Thyroid gland (tissue), 4 donors: ENCODE data around the gene LMNTD2. TPM values are rescaled to one million over a fixed set of nuclear protein-coding genes. Genes with fewer than 3 reads are reported as not detected.

Experiments used
- DNase-seq, 2 donors: peaks; one replicate each; pipeline ENCODE4 v3.0.0-alpha.2; 2019
- H3K27ac ChIP-seq, 3 donors: fragments of 200-600 bp; sonication (generic); 1 replicate in 2 of 3; 2 replicates in 1 of 3; pipeline ENCODE4 v1.5.1; 2016 to 2019; ENCODE audit warnings: mild to moderate bottlenecking in 1 of 3, moderate library complexity in 1 of 3
- H3K27me3 ChIP-seq: fragments of 200-600 bp; sonication (generic); one replicate; pipeline ENCODE4 v1.5.1; 2019
- H3K36me3 ChIP-seq, 2 donors: fragments of 200-600 bp; sonication (generic); one replicate each; pipeline ENCODE4 v1.5.1; 2016 to 2019
- H3K4me1 ChIP-seq, 2 donors: fragments of 200-600 bp; sonication (generic); one replicate each; pipeline ENCODE4 v1.5.1; 2017 to 2019
- H3K4me3 ChIP-seq, 3 donors: fragments of 200-600 bp; sonication (generic); replicated peaks in 1 of 3; 1 replicate in 2 of 3; 2 replicates in 1 of 3; pipeline ENCODE4 v1.5.1; 2016; ENCODE audit warnings: mild to moderate bottlenecking in 1 of 3
- H3K9me3 ChIP-seq: fragments of 200-600 bp; sonication (generic); one replicate; pipeline ENCODE4 v1.5.1; 2017
- POLR2A ChIP-seq, 2 donors: fragments of 450-650 bp; IDR thresholded peaks; one replicate each; pipeline ENCODE4 v1.6.1; 2017; ENCODE audit warnings: antibody characterized with exemption in 2 of 2, mild to moderate bottlenecking in 2 of 2, moderate library complexity in 1 of 2
- WGBS, 2 donors: methylation state at CpG; one replicate each; pipeline ENCODE4 v1.1.5; 2017; 5-methylcytosine and 5-hydroxymethylcytosine counted together
- intact Hi-C: fragments of 100-400 bp; cut with DNase I; formaldehyde crosslinking; loops from one replicate; pipeline ENCODE4 v1.15.1; 2023
- total RNA-seq, 4 donors: library from RNA; depleted of rRNA; stranded (reverse); fragments of >200 nt; gene quantifications; one replicate each; pipeline ENCODE4 v1.2.3, GENCODE V29; 2016
- TF ChIP-seq, protein P1 (sequence below), 6 experiments: fragments of 200-600 bp in 3 of 6; fragments of 450-650 bp in 3 of 6; sonication (generic) in 3 of 6; IDR thresholded peaks; one replicate each; pipeline ENCODE4 v1.5.1; 2016 to 2019; ENCODE audit warnings: antibody characterized with exemption in 6 of 6, mild to moderate bottlenecking in 2 of 6, inconsistent platforms in 1 of 6, moderate library complexity in 1 of 6

LMNTD2 gene
- total RNA-seq, 4 donors from 2014 or later, result 4.2 to 8.8 (median 6.6) TPM

GRCh38 chr11:530960-531831, 29.3 kb downstream of the LMNTD2 start:
- no peak for DNase-seq
- WGBS, 2 donors, result 88 to 94% methylated on average over 12 to 26 of the region's 28 CpGs

DNA sequence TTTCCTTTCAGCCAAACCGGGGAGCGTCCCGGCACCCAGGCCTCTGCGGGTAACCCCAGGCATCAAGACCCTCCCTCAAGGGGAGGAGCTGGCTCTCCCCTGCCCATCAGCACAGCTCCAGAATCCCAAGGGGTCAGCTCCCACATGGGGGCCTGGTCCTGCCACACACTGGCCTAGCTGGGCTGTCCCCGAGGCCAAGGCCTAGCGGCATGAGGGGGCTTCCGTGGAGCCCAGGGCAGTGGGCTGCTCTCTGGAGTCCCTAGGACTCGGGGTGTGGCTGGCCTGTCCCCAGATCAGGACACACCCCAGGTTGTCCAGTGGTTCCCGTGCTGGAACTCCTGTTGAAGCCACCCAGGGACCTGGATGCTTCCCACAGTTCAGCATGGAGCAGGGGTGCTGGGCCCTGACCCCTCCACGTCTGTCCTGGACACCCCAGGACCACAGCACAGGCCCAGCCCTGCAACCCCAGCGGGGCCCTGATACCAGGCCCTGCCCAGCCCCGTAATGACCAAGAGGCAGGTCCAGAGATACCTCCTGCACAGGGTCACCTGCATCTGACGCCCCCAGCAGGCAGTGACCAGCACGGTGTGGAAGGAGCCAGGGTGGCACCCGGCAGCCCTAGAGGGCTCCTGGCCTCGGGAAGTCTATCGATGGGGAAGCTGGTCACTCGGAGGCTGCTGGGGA, 30.7 kb downstream of the LMNTD2 start:
- H3K4me3 ChIP-seq, result no peak overlapping the region
- no peak overlapping the region for H3K27ac ChIP-seq
- H3K36me3 ChIP-seq, result peaks cover 17 to 20% of the 10 kb centered on the region in 2 donors
- TF ChIP-seq, protein P1, sequence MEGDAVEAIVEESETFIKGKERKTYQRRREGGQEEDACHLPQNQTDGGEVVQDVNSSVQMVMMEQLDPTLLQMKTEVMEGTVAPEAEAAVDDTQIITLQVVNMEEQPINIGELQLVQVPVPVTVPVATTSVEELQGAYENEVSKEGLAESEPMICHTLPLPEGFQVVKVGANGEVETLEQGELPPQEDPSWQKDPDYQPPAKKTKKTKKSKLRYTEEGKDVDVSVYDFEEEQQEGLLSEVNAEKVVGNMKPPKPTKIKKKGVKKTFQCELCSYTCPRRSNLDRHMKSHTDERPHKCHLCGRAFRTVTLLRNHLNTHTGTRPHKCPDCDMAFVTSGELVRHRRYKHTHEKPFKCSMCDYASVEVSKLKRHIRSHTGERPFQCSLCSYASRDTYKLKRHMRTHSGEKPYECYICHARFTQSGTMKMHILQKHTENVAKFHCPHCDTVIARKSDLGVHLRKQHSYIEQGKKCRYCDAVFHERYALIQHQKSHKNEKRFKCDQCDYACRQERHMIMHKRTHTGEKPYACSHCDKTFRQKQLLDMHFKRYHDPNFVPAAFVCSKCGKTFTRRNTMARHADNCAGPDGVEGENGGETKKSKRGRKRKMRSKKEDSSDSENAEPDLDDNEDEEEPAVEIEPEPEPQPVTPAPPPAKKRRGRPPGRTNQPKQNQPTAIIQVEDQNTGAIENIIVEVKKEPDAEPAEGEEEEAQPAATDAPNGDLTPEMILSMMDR (IDR thresholded peaks at IDR 0.05), result no peak
- no peak for TF ChIP-seq POLR2A (IDR thresholded peaks at IDR 0.05)
- peaks cover 5 to 15% of the 10 kb centered on the region in 2 donors for H3K4me1 ChIP-seq
- intact Hi-C loops, result no loop called here
- 83 to 87% methylated on average over 1 to 3 of the region's 18 CpGs for WGBS, 2 donors
- no peaks in the 10 kb centered on the region for H3K9me3 ChIP-seq
- no peaks in the 10 kb centered on the region for H3K27me3 ChIP-seq
- DNase-seq, result no peak

More at GRCh38 chr11:530960-531831, 29.3 kb downstream of the LMNTD2 start:
- H3K27ac ChIP-seq, result no peak overlapping the region
- H3K9me3 ChIP-seq, result no peaks in the 10 kb centered on the region
- intact Hi-C loops, result no loop called here
- TF ChIP-seq, protein P1 (IDR thresholded peaks at IDR 0.05), result no peak
- TF ChIP-seq POLR2A (IDR thresholded peaks at IDR 0.05), result no peak
- peaks cover 17 to 20% of the 10 kb centered on the region in 2 donors for H3K36me3 ChIP-seq
- H3K4me1 ChIP-seq, result peaks cover 8 to 19% of the 10 kb centered on the region in 2 donors
- no peaks in the 10 kb centered on the region for H3K27me3 ChIP-seq
- H3K4me3 ChIP-seq, result no peak overlapping the region

DNA sequence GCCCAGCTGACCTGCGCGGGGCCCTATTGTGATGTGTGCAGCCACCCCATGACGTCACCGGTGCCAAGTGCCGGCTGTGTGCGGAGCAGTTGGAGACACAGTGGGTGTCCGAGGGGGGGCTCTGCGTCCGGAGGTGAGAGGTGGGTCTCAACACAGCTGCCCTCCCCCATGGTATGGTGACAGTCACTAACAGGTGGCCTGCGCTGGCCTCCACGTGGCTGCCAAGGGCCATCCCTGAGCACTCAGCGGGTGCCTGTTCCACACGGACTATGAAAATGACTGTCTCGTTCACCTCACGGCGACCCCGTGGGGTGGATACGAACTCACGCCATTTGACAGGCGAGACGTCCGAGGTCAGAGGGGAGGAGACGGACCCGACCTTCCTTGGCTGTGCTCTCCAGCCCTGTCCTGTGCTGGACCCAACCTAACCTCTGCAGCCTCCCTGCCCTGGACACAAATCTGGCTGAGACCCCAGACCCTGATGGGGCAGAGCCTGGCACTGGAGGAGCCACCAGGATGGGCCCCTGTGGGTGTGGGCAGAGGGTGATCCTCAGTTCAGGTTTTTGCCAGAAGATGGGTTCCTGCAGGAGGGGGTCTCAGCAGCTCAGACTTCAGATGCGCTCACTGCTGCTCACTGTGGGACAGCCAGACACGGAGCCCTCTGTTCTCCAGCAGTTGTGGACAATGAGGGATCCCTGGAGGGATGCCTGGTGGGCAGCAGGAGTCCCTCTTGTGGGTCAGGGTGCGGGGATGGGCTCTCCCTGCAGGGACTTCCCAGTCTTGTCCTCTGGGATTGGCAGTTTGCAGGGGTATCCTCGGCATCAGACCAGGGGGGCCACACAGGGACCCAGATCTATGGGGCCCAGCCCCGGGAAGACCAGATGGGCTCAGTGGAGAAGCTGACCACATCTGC, 31.5 kb downstream of the LMNTD2 start:
- Histone ChIP-seq H3K36me3 (peaks cover 17 to 20% of the 10 kb centered on the region in 2 donors), H3K9me3 (no peaks in the 10 kb centered on the region), H3K27ac (no peak overlapping the region), H3K4me1 (peaks cover 0 to 9% of the 10 kb centered on the region in 2 donors), H3K4me3 (no peak overlapping the region), H3K27me3 (no peaks in the 10 kb centered on the region)
- TF ChIP-seq, protein P1 (IDR thresholded peaks at IDR 0.05), result no peak
- TF ChIP-seq POLR2A (IDR thresholded peaks at IDR 0.05), result no peak
- intact Hi-C loops, result no loop called here
- DNase-seq, result no peak
- 83 to 84% methylated on average over 7 to 15 of the region's 29 CpGs for WGBS, 2 donors

DNA sequence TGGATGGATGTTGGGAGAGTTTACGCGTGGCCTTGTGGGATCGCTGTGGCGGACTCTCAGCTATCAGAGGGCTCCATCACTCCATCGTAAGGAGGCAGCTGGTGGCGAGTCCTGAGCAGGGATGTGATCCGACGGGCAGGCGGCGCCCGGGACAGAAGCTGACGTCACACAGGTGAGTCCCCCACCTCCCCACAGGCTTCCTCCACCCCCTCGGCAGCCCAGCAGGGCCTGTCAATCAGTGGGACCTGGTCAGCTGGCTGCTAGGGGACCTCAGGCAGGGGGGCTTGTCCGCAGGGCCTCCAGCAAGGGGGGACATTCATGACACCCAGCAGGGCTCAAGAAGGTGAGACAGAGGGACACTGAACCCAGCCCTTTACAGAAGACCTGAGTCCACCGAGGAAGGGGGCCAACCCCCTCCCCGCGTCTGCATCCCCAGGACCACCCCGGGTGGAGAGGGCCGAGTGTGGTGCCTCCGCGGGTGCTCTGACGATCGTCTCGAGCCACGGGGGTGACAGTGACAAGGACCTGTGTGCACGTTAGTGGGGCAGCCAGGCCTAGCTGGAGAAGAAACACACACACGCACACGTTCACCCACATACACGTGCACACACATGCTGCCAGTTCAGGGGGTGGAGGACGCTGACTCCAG, 32.2 kb downstream of the LMNTD2 start:
- 82 to 100% methylated on average over 2 to 27 of the region's 30 CpGs for WGBS, 2 donors
- H3K27me3 ChIP-seq, result no peaks in the 10 kb centered on the region

More for the DNA sequence above, 32.2 kb downstream of the LMNTD2 start:
- Histone ChIP-seq H3K4me3 (no peak overlapping the region), H3K36me3 (peaks cover 17 to 18% of the 10 kb centered on the region in 2 donors), H3K27ac (no peak overlapping the region), H3K4me1 (peaks cover 0 to 4% of the 10 kb centered on the region in 2 donors), H3K9me3 (no peaks in the 10 kb centered on the region)
- intact Hi-C loops, result no loop called here
- TF ChIP-seq, protein P1 (IDR thresholded peaks at IDR 0.05), result no peak
- TF ChIP-seq POLR2A (IDR thresholded peaks at IDR 0.05), result no peak
- DNase-seq, result no peak
